Suppressor macrophage treated with lipopolysaccharide for 1 hour (primary cell): ENCODE data around the gene HOXC9.

Experiments
- DNase-seq, 3 donors: peaks; one replicate each; pipeline ENCODE4 v3.0.0-alpha.2; 2020 to 2022

The HOXC9 gene

DNA sequence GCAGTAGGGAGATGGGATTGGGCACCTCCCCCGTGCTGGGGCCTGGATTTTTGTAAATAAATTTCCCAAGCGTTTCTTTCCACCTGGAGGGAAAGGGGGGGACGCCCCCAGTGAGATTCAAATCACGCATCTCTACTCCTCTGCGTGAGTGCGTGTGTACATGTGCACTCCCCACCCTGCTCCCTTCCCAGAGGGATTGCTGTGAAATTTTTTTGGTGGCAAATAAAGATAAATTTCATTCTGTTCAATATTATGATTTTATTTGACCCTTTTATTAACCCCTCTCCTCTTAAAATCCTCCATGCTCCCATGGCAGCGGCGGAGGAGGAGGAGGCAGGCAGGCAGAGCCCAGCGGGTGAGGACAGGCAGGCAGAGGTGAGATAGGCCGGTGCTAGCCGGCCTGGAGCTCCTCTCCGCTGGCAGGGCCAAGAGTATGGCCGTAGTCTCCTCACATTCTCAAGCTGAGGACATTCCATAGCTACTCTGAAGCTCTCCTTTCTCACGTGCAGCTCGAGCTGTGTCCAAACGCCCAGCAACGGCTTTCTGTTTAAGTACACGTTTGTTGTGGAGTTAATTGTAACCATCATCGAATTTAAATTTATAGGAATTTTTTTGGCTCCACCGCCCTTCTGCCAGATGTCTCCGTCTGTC, 23.7 kb upstream of the HOXC9 start:
- DNase-seq = no peak

GRCh38 chr12:53976823-53977595, 23.0 kb upstream of the HOXC9 start:
- no peak for DNase-seq

DNA sequence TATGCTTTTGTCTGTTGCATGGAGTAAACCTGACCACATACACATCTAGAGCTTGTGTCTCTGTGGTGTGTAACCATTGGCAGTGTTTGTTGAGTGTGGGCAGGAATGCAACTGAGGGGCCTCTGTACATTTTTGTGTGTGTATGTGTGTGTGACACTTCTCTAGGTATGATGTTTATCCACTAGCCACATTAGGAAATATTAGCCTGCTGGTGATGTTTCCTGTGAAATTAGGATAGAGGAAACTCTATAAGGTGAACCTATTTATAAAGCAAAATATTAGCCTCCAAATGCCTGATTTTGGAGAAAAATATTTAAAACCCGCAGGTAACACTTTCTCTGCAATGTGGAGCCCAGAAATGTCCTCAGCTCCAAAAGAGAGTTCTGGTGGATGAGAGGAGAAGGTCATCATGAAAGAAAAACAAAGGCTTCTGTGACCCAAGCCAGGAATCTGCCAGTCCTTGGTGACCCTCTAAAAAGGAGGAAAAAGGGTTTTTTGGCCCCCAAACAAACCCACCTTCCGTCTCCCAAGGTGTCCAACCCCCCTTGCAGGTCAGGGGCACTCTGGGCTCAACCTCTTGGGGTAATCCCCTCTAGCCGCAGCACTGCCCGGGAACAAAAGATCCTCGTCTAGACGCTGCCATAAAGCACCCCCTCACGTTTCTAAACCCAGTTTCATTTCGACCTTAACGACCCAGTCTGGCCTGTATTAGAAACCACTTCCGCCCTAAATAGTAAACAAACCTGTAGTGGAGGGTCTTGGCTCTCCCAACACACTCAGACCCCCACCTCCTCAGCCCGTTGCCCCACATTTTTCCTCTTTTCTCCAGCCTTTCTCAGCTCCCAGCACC, 22.1 kb upstream of the HOXC9 start:
- no peak for DNase-seq

GRCh38 chr12:53978477-53979356, 21.2 kb upstream of the HOXC9 start:
- DNase-seq = no peak

DNA sequence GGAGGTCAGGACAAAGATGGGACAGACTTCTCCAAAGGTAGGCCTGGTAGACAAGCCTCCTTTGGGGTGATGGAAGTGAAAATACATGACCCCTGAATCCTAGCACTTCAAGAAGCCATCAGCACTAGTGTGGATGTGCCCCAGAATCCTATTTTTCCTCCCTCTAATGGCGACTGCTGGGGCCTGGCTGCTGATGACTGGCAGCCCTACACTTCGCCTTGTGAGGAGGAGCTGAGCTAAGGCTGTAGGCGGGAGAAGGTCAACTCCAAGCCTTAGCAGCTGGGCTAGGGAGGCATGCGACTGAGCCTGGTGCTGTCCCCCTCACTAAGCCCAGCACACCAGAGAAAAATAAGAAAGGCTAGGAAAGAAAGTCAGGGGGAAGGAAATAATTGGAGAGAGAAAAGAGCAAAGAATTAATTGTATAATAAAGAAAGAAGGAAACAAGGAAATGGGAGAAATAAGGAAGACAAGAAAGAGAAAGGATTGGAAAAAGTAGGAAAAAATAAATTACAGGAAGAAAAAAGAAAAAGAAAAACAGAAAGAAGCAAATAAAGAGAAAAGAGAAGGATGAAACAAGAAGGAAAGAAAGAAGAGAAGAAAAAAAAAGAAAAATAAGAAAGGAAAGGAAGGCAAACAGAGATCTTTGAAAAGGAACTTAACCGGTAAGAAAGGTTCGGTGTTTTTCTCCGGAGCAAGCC, 19.7 kb upstream of the HOXC9 start:
- no peak for DNase-seq

DNA sequence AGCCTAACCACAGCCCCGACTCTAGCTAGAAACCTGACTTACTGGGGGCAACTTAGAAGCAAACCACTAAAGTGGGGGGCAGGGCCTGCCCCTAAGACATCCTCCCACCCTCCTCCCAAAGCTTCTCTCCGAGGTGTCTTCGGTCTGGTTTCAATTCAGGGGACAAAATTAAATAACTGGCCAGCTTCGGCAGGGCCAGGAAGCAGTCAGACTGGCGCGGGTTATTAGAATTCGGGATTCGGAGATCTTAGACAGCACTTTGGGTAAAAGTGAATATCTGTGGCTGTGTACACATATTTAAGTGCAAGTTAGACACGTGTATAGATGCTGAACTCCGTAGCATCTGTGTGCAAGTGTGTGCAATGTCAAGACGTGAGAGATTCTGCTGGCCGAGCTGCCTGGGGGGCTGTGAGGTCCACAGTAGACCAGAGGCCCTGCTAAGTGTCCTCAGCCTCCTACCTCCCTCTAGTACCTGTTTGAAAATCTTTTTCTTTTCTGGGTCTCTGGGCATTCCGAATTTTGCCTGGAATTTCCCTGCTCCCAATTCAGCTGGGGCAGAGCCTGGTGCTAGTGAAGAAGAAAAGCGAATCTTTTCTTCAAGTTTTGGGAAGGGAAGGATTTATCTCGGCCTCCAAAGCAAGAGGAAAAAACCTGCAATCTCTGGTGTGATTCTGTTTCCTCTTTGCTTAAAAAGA, 19.0 kb upstream of the HOXC9 start:
- DNase-seq = no peak

DNA sequence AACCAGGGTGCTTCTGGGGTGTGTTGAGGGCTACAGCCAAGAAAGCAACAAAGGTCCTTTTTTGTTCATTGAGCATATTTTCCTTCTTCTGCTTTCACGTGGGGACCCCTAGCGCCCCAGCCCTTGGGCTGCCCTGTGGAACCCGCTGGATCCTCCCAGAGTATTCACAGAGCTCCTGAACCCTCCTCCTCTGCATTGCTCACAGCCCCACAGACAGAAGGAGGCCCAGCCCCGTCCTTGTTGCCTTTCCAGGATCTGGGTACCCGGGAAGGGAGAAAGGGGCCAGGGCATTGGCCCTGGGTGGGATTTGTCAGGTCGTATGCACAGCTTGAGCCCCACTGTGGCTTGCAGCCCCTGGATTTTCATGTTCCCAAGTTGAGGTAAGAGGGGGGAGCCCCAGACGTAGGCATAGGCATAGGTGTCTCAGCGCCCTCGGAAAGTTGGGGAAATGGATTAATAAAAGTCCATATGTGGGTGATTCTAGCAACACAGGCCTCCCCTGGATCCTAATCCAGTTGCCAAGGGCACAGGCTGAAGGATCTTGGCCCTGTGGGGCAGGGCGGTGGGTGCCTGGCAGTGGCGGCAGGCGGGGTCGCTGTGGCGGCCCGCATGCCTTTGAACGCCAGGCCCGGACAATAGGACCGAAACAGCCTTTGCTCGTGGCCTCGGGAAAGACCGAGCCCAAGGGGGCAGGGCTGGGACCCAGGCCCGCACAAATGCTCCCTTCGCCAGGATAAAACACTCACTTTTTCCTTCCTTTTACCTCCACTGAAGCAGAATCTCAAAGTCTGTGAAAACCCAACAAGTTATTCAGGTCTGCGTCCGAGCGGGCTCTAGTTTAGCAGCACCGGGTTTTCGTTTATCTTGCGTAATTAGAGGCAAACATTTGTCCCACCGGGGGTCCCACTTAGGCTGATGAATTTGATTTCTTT, 18.1 kb upstream of the HOXC9 start:
- DNase-seq = peak in 1 of 3 donors; percentile 15

DNA sequence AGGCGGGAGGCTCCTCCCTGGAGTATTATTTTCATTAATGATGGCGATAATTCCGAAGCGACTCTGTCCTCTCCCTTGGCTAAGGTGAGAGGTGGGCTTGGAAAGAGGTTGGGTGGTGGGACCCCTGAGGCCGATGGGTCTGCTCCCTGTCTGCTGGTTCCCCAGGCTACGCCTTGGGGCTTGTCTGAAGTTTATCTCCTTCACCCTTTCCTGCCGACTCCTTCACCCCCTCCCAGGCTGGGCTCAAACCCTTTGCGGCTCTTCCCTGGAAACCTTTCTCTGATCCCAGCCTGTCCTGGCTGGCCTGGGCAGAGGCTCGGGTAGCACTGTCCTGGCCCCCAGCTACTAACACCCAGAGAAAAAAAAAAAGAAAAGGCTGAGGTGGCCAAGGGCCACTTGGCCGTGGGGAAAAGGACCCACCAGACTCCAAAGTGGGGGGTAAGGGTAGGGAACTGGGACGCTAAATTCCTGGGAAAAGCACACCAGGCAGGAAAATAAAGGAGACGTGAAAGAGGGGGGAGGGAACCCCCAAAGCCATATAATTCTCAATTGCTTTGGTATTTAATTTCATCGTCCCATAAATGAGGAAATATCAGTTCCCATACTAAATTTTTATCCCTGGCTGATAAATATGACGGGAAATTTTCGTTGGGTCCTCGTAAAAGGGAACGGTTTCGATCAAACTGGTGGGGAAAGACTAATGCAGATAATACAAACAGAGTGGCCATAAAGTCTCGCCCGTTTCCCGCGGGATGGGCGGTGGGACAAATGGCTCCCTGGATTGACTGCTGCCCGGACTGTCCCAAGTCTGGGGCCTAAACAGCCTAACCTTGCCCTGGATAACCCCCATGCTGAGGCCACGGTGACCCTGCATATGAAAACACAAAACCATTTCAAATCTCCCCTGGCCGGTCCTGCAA, 17.1 kb upstream of the HOXC9 start:
- no peak for DNase-seq

DNA sequence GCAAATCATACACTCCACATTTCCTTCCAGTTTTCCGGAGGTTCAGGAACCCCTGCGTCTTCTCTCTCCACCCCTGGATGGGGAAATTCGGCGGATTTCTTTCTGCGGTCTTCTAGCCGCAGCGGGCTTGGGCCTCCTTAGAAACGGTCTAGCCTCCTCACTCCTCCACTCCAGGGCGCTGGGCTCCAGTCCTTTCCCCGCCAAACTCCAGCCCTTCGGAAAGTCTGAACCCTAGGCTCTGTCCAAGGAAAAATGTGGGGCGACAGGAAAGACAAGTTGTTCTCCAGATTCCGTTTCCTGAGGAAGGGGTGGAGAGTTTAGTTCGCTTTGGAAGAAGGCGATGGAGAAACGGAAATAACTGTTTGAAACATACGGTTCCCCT, 16.4 kb upstream of the HOXC9 start:
- no peak for DNase-seq

GRCh38 chr12:53983950-53984572, 15.9 kb upstream of the HOXC9 start:
- DNase-seq = no peak

- peak; percentile 75 to 88 (median 87) for DNase-seq
Observed at GRCh38 chr12:53984901-53985691, 14.9 kb upstream of the HOXC9 start, which contains the start of gene HOXC10. Gene HOXC10, plus strand, starts transcription at chr12:53985146. Its CDS starts 114 bp downstream, at chr12:53985260.

GRCh38 chr12:53985692-53985993, 14.3 kb upstream of the HOXC9 start:
- DNase-seq = no peak

DNA sequence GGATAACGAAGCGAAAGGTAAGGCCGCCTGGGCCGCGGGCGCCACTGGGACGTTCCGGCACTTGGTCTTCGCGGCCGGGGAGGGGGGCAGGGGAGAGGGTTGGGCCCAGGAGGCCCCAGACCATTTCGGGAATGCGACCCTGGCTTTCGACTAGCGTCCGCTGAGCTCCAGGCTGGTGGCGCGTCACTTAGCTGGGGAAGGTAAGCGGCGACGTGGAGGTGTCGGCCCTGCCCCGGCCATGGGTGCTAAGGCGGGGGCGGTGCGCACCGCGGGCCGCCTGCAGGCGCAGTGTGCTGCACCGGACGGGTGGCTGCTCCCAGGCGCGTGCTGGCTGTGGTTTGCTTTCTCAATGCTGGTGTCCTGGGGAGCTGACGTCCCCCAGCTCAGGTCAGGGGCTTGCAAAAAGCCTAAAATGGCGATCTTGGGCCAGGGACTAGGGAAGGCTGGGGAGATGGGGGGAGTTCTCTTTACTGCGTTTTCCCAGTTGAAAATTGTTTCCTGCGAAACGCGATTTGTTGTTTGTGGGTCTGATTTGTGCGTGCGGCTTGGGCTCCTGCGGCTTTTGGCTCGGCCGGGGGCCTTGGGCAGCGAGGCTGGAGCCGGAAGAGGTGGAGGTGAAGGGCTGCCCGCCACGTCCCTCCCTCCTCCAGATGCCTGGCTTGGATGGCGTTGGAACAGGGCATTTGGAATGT, 13.8 kb upstream of the HOXC9 start:
- DNase-seq = no peak

- no peak for DNase-seq
Observed at GRCh38 chr12:53986686-53987483, 13.1 kb upstream of the HOXC9 start.

DNA sequence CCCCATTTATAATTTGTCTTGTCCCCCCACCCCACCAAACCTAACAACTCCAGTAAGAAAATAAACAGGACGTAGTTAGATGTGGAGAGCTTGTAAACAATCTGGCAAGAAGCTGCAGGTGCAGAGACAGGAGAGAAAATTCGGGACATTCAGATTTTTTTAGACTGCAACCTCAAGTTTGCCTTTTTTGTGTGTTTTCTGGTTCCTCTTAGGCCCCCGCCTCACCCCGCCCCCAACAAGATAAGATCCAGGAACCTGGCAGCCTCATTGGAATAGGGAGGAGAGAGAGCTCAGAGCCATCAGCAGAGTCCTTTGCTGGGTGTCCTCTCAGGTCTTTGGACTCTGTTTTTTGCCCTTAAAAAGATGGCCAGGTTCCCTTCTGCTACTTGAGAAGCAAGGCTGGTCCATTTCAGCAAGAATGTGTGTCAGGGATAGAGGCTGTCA, 12.2 kb upstream of the HOXC9 start:
- no peak for DNase-seq

GRCh38 chr12:53988541-53989226, 11.3 kb upstream of the HOXC9 start:
- no peak for DNase-seq
